ENCODE results near the gene MTSS2. TPM values are rescaled to one million over a fixed set of nuclear protein-coding genes. Genes with fewer than 3 reads are reported as not detected.
"Not testable (repeated sequence)": the region's sequence is repeated elsewhere in the genome, so short reads cannot be mapped to it uniquely, and the experiment has no call there.

Gene MTSS2
- total RNA-seq, 1 donor, result 3.5 TPM

DNA sequence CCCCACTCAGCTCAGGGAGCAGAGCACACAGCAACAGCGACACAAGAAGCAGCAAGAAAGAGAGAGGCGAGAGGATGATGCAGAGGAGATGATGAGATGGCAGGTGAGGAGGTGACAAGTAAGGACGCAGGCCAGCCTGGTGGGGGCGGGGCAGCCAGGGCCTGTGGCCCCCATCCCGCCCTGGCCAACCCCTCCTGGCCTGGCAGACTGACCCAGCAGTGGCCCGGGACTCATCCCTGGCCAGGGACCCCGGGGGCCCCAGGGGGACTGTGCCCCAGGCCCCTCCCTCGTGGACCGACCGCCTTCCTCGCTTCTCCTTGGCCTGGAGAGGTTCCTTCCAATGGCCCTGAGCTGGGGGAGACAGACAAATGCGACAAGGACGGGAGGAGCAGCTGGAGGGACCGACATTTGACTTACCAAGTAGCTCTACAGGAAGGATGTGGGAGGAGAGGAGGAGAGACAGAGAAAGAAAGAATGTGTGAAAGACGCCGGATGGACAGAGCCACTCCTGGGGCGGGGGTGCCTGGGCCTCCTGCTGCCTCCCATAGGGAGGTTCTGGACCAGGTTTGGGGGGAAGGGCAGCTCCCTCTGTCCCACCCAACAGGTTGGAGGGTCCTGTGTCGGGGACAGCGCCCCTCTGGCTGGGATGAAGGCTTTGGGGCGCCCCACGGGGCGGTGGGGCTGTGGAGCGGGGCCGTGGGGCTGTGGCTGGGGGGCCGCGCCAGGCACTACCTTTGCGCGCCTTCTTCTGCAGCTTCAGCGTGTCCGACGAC lies 6.8 kb downstream of the MTSS2 start:
- H3K9me3 ChIP-seq (ENCODE audit: low read depth, low read length), result no peaks in the 10 kb centered on the region
- H3K27me3 ChIP-seq (ENCODE audit: insufficient read depth, low read length), result no peaks in the 10 kb centered on the region
- no peaks in the 10 kb centered on the region for H3K4me1 ChIP-seq (ENCODE audit: insufficient read depth, low read length)
- H3K4me3 ChIP-seq (ENCODE audit: low read length), result no peak overlapping the region

DNA sequence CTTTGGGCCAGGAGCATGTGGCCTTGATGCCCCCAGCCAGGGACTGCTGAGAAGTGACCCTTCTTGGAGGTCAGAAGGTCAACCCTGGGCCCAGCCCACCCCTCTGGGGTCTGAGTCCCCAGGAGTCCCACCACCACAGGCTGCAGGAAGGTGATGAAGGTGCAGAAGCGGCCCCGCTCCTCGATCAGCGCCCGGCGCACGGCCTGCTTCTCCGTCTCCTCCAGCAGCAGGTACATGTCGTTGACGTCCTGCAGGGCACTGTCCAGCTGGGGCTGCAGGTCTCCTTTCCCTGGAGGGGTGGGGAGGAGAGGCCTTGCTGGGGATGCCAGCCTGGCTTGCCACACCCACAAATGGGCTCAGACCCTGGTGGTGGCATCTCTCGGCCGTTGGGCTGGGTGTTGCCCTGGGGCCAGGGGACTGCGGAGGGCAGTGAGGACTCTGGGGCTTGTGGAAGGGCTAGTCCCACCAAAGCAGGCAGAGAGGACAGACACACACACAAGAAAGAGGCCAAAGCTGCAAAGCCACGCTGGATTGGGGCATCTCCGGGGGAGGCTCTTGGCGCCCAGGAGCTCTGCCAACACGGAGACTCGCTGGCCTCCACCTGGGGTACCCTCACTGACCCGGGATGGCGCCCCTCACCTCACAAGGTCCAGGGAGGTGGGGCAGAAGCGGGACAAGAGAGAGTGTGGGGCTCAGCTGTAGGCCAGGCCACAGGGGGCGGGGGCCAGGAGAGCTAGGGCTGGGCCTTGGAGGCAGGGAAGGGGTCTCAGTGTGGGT lies 7.5 kb downstream of the MTSS2 start:
- no peaks in the 10 kb centered on the region for H3K4me1 ChIP-seq (ENCODE audit: insufficient read depth, low read length)
- H3K9me3 ChIP-seq (ENCODE audit: low read depth, low read length), result no peaks in the 10 kb centered on the region
- H3K4me3 ChIP-seq (ENCODE audit: low read length), result no peak overlapping the region
- no peaks in the 10 kb centered on the region for H3K27me3 ChIP-seq (ENCODE audit: insufficient read depth, low read length)

DNA sequence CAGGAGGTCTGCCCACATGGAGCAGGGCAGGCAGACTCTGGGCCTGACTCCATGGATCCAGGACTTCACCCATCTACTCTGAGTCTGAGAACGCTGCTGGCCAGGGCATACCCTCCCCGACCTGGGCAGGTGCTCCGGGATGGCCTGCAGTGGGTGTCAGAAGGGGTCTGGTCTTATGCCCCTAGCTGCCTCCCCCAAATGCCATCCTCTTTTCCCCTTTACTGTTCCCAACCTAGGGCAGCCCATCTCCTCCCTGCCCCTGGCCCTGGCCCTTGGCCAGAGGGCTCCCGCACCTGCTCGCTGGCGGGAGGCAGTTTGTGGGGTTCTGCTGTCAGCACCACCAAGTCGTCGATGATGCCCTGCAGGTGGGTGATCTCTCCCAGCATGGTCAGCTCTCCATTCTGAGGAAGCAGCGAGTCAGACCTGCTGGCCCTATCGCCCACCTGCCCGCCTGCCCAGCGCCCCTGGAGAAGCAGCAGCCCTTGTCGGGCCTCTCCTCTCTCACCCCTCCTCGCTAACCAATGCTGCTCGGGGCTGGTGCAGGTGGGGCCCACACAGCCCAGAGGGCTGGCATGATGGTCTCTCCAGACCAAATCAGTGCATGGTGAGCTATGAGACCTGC lies 8.2 kb downstream of the MTSS2 start:
- Histone ChIP-seq H3K9me3 (ENCODE audit: low read depth, low read length) (no peaks in the 10 kb centered on the region), H3K27me3 (ENCODE audit: insufficient read depth, low read length) (no peaks in the 10 kb centered on the region), H3K4me1 (ENCODE audit: insufficient read depth, low read length) (no peaks in the 10 kb centered on the region), H3K4me3 (ENCODE audit: low read length) (no peak overlapping the region)

DNA sequence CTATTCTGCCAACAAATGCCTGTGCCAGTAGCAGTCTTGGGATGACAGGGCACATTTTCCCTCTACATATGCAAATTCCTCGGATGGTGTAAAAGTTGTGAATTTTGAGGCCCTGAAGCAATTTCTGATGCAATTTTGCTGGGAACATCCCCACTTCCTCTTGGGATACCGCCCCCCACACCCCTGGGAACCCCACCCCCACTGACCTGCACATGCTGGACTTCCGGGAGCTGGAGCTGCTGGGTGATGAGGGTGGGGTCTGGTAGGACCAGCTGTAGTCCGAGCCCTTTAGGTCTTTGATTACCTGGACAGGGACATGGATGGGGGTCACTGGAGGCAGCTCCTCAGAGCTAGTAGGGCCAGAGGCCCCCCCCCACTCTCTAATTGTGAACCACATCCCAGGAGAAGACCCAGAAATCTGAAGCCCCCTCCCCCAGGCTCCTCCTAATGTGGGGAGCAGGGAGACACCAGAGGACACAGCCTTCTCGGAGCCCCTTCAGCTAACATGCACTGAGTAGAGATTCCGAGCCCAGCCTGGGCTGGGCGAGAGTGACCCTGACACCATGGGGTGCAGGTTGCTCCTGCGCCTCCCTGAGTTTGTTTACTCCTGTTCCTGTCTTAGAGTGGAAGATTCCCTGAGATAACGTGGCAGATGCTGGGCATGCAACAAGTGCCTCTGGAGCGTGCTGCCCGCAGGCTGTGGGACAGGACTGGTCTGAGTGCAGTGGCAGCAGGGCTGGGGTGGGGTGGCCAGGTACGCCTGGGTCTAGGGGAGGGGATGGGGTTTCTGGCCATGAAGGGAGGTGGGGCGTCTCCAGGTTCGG lies 9.0 kb downstream of the MTSS2 start:
- Histone ChIP-seq H3K4me1 (ENCODE audit: insufficient read depth, low read length) (no peaks in the 10 kb centered on the region), H3K9me3 (ENCODE audit: low read depth, low read length) (no peaks in the 10 kb centered on the region), H3K4me3 (ENCODE audit: low read length) (no peak overlapping the region), H3K27me3 (ENCODE audit: insufficient read depth, low read length) (no peaks in the 10 kb centered on the region)

DNA sequence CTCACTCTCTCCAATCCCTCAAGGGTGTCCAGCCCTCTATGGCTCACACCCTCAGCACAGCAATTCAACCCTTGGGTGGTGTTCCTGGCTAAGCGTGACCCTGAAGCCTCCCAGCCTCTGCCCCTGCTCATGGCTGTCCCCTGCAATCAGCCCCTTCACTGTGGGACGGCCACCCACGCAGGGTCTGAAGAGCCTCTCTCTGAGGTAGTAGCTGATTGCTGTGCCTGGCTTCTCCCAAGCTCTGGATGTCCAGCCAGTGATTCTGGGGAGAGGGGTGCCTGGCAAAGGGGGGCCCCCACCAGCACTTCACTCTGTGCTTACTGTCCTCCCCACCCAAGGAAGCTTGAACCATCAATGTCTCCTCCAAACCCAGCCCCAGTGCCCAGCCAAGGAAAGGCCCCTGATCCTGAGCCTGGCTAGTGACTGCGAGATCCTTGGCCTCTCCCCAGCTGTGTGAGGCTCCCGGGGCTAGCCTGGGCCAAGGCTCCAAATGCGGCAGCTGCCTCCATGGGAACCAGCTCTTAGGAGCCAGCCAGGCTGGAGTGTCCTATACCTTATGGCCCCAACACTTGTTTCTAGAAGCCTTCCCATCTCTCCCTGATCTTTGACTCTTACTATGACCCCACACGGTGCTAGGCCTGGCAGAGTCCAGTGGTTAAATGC lies 9.9 kb downstream of the MTSS2 start:
- Histone ChIP-seq H3K4me1 (ENCODE audit: insufficient read depth, low read length) (no peaks in the 10 kb centered on the region), H3K4me3 (ENCODE audit: low read length) (no peak overlapping the region), H3K27me3 (ENCODE audit: insufficient read depth, low read length) (no peaks in the 10 kb centered on the region), H3K9me3 (ENCODE audit: low read depth, low read length) (no peaks in the 10 kb centered on the region)

DNA sequence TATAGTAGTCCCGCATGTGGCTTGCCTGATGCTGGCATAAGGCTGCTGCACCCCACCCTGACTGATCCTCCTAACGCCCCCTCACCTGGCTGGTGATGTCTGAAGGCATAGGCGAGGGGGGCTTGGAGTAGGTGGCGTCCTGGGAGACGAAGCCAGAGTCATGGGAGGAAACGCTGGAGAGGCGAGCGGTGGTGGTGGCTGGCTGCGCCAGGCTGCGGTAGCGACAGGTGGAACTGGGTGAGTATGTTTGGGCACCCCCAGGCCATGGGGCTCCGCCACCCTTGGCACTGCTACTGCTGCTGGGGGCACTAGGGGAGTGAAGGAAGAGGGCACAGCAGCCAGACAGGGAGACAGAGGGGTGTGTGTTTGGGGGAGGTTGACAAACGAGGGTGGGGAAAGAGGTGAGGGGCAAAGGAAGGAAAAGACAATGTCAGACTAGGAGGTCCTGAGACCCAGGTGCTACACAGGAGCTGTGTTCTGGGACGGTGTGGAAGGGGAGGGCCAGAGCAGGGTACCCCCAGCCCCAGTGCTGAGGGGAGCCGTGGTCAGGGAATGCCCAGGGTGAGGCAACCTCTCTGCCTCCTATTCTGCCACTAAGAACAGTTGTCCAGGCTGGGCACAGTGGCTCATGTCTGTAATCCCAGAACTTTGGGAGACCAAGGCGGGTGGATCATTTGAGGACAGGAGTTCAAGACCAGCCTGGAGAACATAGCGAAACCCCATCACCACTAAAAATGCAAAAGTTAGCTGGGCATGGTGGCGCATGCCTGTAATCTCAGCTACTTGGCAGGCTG lies 11.4 kb downstream of the MTSS2 start:
- Histone ChIP-seq H3K27me3 (ENCODE audit: insufficient read depth, low read length) (no peaks in the 10 kb centered on the region), H3K9me3 (ENCODE audit: low read depth, low read length) (no peaks in the 10 kb centered on the region), H3K4me3 (ENCODE audit: low read length) (no peak overlapping the region)

DNA sequence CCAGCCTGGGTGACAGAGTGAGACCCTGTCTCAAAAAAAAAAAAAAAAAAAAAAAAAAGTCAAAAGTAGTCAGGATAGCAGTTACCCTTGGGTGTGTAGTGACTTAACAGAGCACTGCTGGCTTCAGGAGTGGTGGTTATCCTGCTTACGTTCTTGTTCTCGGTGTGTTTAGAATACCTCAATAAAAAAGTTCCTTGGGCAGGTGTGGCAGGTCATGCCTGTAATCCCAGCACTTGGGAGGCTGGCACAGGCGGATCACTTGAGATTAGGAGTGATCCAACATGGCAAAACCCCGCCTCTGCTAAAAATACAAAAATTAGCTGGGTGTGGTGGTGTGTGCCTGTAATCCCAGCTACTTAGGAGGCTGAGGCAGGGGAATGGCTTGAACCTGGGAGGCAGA lies 14.9 kb downstream of the MTSS2 start:
- not testable (repeated sequence) for H3K27me3 ChIP-seq (ENCODE audit: insufficient read depth, low read length); H3K9me3 ChIP-seq (ENCODE audit: low read depth, low read length); H3K4me1 ChIP-seq (ENCODE audit: insufficient read depth, low read length); H3K4me3 ChIP-seq (ENCODE audit: low read length)

More for the DNA sequence above, 11.4 kb downstream of the MTSS2 start:
- no peaks in the 10 kb centered on the region for H3K4me1 ChIP-seq (ENCODE audit: insufficient read depth, low read length)

DNA sequence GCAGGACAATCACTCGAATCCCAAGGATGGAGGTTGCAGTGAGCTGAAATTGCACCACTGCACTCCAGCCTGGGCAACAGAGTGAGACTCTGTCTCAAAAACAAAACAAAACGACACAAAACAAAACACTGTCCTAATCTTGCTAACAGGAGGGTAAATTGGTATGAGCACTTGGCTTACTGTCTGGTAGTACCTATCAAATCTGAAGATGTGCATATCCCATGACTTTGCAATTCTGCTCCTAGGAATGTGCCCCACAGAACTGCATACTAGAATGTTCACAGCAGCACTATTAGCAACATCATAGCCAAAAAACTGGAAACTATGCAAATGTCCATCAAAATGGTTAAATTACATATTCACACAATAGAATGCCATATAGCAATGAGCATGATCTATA lies 15.7 kb downstream of the MTSS2 start:
- Histone ChIP-seq H3K4me1 (ENCODE audit: insufficient read depth, low read length) (no peaks in the 10 kb centered on the region), H3K27me3 (ENCODE audit: insufficient read depth, low read length) (no peaks in the 10 kb centered on the region), H3K9me3 (ENCODE audit: low read depth, low read length) (no peaks in the 10 kb centered on the region), H3K4me3 (ENCODE audit: low read length) (no peak overlapping the region)

DNA sequence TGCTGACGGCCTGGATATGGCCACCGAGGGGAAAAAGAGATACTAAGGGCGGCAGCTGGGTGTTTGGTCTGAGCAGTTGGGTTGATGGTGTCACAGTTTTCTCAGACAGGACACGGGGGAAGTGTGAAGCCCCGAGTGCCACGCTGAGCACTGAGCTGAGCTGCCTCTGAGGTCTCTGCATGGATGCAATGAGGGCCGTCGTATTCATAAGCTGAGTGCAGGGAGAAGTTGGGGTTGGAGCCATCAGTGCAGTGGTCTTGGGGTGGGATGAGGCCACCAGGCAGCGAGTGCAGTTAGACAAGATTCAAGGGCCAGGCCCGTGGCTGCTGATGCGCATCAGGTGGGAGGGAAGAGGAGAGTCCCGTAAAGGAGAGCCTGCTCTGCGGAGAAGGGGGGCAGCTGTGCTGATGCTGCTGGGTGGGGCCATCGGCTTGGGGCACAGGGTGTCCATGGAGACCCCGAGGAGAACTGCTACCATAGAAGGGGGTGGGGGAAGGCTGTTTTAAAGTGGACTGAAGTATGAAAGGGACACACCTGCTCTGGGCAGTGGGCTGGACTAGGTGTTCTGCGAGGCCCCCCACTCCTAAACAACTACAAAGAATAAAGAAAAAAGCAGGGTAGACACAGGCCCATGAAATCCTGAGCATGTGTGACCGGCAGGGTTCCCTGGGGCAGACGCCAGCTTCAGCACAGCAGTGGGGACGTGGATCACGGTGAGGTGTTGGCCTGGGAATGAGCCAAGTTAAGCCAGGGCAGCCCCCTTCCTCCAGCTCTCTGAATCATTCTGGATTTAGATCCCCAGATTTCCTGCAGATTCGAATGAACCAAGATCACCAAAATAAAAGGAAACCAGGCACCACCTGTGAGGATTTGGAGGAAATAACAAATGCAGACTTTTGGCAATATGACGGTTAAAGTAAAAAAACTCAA lies 19.8 kb downstream of the MTSS2 start:
- H3K4me3 ChIP-seq (ENCODE audit: low read length), result no peak overlapping the region
- H3K4me1 ChIP-seq (ENCODE audit: insufficient read depth, low read length), result no peaks in the 10 kb centered on the region
- H3K9me3 ChIP-seq (ENCODE audit: low read depth, low read length), result no peaks in the 10 kb centered on the region
- no peaks in the 10 kb centered on the region for H3K27me3 ChIP-seq (ENCODE audit: insufficient read depth, low read length)

DNA sequence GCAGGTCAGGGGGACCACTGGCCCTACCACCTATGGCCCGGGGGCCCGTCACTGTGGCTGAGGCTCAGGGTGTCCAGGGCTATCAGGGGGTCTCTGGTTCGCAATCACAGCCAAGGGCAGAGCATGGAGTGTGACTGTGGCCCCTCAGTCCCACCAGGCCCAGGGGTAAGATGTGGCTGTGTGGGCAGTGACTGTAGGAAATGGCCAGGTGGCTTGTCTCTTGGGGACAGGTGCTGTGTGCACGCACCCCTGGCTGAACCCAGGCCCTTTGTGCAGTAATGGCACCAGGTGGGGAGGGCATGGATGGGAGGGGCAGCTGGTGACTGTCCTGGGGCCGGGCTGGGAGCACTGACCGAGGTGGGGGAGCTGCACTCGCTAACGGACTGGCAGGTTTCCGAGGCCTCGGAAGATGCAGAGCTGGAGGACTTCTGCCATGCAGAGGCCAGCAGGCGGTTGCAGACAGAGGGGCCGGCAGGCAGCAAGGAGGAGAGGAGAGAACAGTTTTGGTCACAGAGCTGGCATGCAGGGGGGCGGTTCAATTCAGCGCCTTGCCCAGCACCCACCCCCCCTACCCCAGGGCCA lies 20.6 kb downstream of the MTSS2 start:
- H3K4me3 ChIP-seq (ENCODE audit: low read length), result no peak overlapping the region
- no peaks in the 10 kb centered on the region for H3K9me3 ChIP-seq (ENCODE audit: low read depth, low read length)
- H3K4me1 ChIP-seq (ENCODE audit: insufficient read depth, low read length), result no peaks in the 10 kb centered on the region
- H3K27me3 ChIP-seq (ENCODE audit: insufficient read depth, low read length), result no peaks in the 10 kb centered on the region

DNA sequence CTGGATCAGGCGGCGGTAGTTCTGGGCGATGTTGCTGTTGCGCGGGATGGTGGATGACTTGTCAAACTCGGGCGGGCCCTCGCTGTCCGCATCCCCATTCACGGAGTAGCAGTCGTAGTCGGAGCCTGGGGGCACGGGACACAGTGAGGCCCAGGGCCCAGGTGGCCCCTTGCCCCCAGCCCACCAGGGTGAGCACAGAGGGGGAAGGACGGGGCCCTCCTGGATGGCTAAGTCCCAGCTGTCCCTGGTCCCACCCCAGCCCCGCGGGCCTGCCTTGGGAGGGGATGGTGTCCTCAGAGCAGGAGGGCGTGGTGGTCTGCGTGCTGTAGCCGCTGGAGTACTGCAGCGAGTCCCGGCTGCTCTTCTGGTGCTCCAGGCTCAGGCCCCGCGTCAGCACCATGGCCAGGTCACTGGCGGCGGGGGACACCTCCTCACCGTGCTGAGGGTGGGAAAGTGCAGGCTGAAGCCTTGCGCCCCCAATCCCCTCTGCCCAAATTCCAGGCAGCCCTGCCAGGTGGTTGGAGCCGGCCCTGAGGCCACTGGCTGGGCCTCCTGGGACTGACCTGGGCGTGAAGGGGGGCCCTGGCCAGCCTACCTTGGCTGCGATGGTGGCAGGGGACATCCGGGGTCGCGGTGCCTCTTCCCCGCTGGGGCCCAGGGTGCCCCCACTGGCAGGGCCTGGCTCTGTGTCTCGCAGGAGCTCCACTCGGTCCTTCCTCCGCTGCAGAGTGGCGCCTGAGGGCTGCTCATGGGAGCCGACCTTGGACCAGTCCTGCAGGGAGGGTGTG lies 21.3 kb downstream of the MTSS2 start:
- H3K9me3 ChIP-seq (ENCODE audit: low read depth, low read length), result no peaks in the 10 kb centered on the region
- no peak overlapping the region for H3K4me3 ChIP-seq (ENCODE audit: low read length)
- no peaks in the 10 kb centered on the region for H3K27me3 ChIP-seq (ENCODE audit: insufficient read depth, low read length)
- H3K4me1 ChIP-seq (ENCODE audit: insufficient read depth, low read length), result no peaks in the 10 kb centered on the region
